GM23338 (cell line): Measurements from ENCODE around the gene PRR14L. TPM values are rescaled to one million over a fixed set of nuclear protein-coding genes. Genes with fewer than 3 reads are reported as not detected.
A peak's percentile ranks its signal among the peaks of the same experiment; 100 is the strongest.

Source experiments
- ATAC-seq: fragments of 200-7000 bp; cut with Tn5 transposase; 3 replicates; pipeline ENCODE4 v1.9.1; 2020
- DNase-seq: peaks from one replicate; pipeline ENCODE4 v3.0.0-alpha.2; 2015; ENCODE audit warnings: low spot score
- H2AFZ ChIP-seq: fragments of 200-600 bp; sonication (generic); 2 replicates; pipeline ENCODE4 v1.8.0; 2016; ENCODE audit warnings: antibody characterized with exemption, mild to moderate bottlenecking, moderate library complexity
- H3F3A ChIP-seq: fragments of 200-600 bp; sonication (generic); replicated peaks from 2 replicates; pipeline ENCODE4 v1.8.0; 2017; ENCODE audit warnings: antibody characterized with exemption, mixed run types, low read depth
- H3K27ac ChIP-seq: fragments of 200-600 bp; sonication (generic); 2 replicates; pipeline ENCODE4 v1.6.1; 2016; ENCODE audit warnings: low read depth
- H3K27me3 ChIP-seq: fragments of 200-600 bp; sonication (generic); 2 replicates; pipeline ENCODE4 v1.8.0; 2016; ENCODE audit warnings: mild to moderate bottlenecking, mixed run types, moderate library complexity; ENCODE audit not compliant: insufficient read depth
- H3K36me3 ChIP-seq: fragments of 200-600 bp; sonication (generic); 2 replicates; pipeline ENCODE4 v1.8.0; 2016; ENCODE audit warnings: mild to moderate bottlenecking; ENCODE audit not compliant: insufficient read depth
- H3K4me1 ChIP-seq: fragments of 200-600 bp; sonication (generic); 2 replicates; pipeline ENCODE4 v1.8.0; 2016; ENCODE audit warnings: mild to moderate bottlenecking, moderate library complexity; ENCODE audit not compliant: insufficient read depth
- H3K4me2 ChIP-seq: fragments of 200-600 bp; sonication (generic); 2 replicates; pipeline ENCODE4 v1.7.1; 2017; ENCODE audit warnings: mixed run types
- H3K4me3 ChIP-seq: fragments of 200-600 bp; sonication (generic); 2 replicates; pipeline ENCODE4 v1.6.1; 2016; ENCODE audit warnings: mixed run types
- H3K79me2 ChIP-seq: fragments of 200-600 bp; sonication (generic); replicated peaks from 2 replicates; pipeline ENCODE4 v1.8.0; 2017; ENCODE audit warnings: mild to moderate bottlenecking; ENCODE audit not compliant: insufficient read depth
- H3K9me2 ChIP-seq: fragments of 200-600 bp; sonication (generic); 2 replicates; pipeline ENCODE4 v1.8.0; 2017; ENCODE audit not compliant: insufficient read depth
- H4K20me1 ChIP-seq: fragments of 200-600 bp; sonication (generic); replicated peaks from 2 replicates; pipeline ENCODE4 v1.8.0; 2017; ENCODE audit warnings: mild to moderate bottlenecking; ENCODE audit not compliant: insufficient read depth
- H3K27ac Mint-ChIP-seq: 2 replicates; pipeline ENCODE4 v1.8.0; 2020; ENCODE audit warnings: inconsistent platforms, mild to moderate bottlenecking, moderate library complexity, mixed read lengths
- H3K27me3 Mint-ChIP-seq: 3 replicates; pipeline ENCODE4 v1.8.0; 2022; ENCODE audit warnings: low read depth, mild to moderate bottlenecking, moderate library complexity, mixed read lengths, inconsistent platforms; ENCODE audit not compliant: insufficient read depth, poor library complexity
- H3K36me3 Mint-ChIP-seq: 3 replicates; pipeline ENCODE4 v1.8.0; 2021; ENCODE audit warnings: low read depth, mild to moderate bottlenecking, inconsistent platforms, moderate library complexity, mixed read lengths
- H3K4me1 Mint-ChIP-seq: 3 replicates; pipeline ENCODE4 v1.8.0; 2020; ENCODE audit warnings: mild to moderate bottlenecking, inconsistent platforms, mixed read lengths
- H3K4me3 Mint-ChIP-seq: 3 replicates; pipeline ENCODE4 v1.8.0; 2021; ENCODE audit warnings: moderate library complexity, mild to moderate bottlenecking, inconsistent platforms, mixed read lengths
- H3K9me3 Mint-ChIP-seq: 3 replicates; pipeline ENCODE4 v1.8.0; 2020; ENCODE audit warnings: moderate library complexity, mild to moderate bottlenecking, inconsistent platforms, mixed read lengths
- CREB1 ChIP-seq: fragments of 250-450 bp; sonication (Bioruptor Pico); IDR thresholded peaks from 2 replicates; pipeline ENCODE4 v1.5.0; 2020; ENCODE audit warnings: low read depth, mild to moderate bottlenecking, moderate library complexity
- EZH2 ChIP-seq: fragments of 200-600 bp; sonication (generic); IDR thresholded peaks from one replicate; pipeline ENCODE4 v1.8.0; 2017; ENCODE audit warnings: antibody characterized with exemption, mild to moderate bottlenecking, low read depth; ENCODE audit not compliant: unreplicated experiment
- EZH2phosphoT487 ChIP-seq: fragments of 200-600 bp; sonication (generic); IDR thresholded peaks from one replicate; pipeline ENCODE4 v1.8.1; 2018; ENCODE audit warnings: antibody characterized with exemption; ENCODE audit not compliant: unreplicated experiment
- JUNB ChIP-seq: IDR thresholded peaks from one replicate; pipeline ENCODE4 v1.6.1; 2016; ENCODE audit warnings: antibody characterized with exemption; ENCODE audit not compliant: unreplicated experiment
- NANOG ChIP-seq: IDR thresholded peaks from 2 replicates; pipeline ENCODE4 v1.6.1; 2016; ENCODE audit warnings: antibody characterized with exemption, borderline replicate concordance
- POLR2AphosphoS5 ChIP-seq: IDR thresholded peaks from 2 replicates; pipeline ENCODE4 v1.6.1; 2016; ENCODE audit warnings: antibody characterized with exemption, low read depth
- STAT1 ChIP-seq: IDR thresholded peaks from one replicate; pipeline ENCODE4 v1.6.1; 2016; ENCODE audit warnings: antibody characterized with exemption; ENCODE audit not compliant: unreplicated experiment
- ZNF114 ChIP-seq: fragments of 250-450 bp; sonication (Bioruptor Pico); IDR thresholded peaks from 2 replicates; pipeline ENCODE4 v1.5.0; 2020; ENCODE audit warnings: mild to moderate bottlenecking, moderate library complexity
- ZNF331 ChIP-seq: fragments of 250-450 bp; sonication (Bioruptor Pico); IDR thresholded peaks from 2 replicates; pipeline ENCODE4 v1.5.0; 2020; ENCODE audit warnings: low read depth, mild to moderate bottlenecking, moderate library complexity
- polyA plus RNA-seq: library from polyadenylated mRNA; unstranded; fragments of >200 nt; fragmentation: Nextera tagmentation; extraction: Ambion mirVana; gene quantifications from 2 replicates; pipeline ENCODE4 v1.2.1, GENCODE V29; 2016
- total RNA-seq: library from RNA; depleted of rRNA; stranded (reverse); fragments of >200 nt; shearing (Covaris generic); gene quantifications from 2 replicates; pipeline ENCODE4 v1.2.3, GENCODE V29; 2014
- TF ChIP-seq, protein P1 (sequence below): fragments of 250-450 bp; sonication (Bioruptor Pico); IDR thresholded peaks from 2 replicates; pipeline ENCODE4 v1.5.0; 2020; ENCODE audit warnings: mild to moderate bottlenecking, moderate library complexity
- TF ChIP-seq, protein P2 (sequence below): IDR thresholded peaks from one replicate; pipeline ENCODE4 v1.6.1; 2018; ENCODE audit warnings: antibody characterized with exemption; ENCODE audit not compliant: unreplicated experiment
- TF ChIP-seq, protein P3 (sequence below): IDR thresholded peaks from 2 replicates; pipeline ENCODE4 v1.6.1; 2016; ENCODE audit warnings: antibody characterized with exemption
- TF ChIP-seq, protein P4 (sequence below), 2 experiments: fragments of 200-600 bp in 1 of 2; sonication (generic) in 1 of 2; conservative IDR thresholded peaks; 2 replicates each; pipeline versions ENCODE4 v1.5.1 to v1.6.1; 2016 to 2017; ENCODE audit warnings: antibody characterized with exemption in 2 of 2, low read depth in 2 of 2, mild to moderate bottlenecking in 2 of 2, moderate library complexity in 1 of 2

Gene PRR14L
- total and polyA plus RNA-seq, 2 experiments from 2014 or later, result 46.3 to 54.0 TPM

DNA sequence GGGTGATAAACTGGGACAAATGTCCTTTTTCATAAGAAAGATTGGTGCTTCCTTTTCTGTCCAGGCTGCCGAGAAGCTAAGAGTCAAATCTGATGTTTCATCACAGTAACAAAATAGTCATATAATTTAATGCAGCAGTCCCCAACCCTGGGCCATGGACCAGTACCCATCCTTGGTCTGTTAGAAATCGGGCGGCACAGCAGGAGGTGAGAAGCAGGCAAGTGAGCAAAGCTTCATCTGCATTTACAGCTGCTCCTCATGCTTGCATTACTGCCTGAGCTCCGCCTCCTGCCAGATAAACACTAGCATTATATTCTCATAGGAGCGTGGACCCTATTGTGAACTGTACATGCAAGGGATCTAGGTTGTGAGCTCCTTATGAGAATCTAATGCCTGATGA is 26.2 kb downstream of the PRR14L start (continued):
- TF ChIP-seq, protein P1, sequence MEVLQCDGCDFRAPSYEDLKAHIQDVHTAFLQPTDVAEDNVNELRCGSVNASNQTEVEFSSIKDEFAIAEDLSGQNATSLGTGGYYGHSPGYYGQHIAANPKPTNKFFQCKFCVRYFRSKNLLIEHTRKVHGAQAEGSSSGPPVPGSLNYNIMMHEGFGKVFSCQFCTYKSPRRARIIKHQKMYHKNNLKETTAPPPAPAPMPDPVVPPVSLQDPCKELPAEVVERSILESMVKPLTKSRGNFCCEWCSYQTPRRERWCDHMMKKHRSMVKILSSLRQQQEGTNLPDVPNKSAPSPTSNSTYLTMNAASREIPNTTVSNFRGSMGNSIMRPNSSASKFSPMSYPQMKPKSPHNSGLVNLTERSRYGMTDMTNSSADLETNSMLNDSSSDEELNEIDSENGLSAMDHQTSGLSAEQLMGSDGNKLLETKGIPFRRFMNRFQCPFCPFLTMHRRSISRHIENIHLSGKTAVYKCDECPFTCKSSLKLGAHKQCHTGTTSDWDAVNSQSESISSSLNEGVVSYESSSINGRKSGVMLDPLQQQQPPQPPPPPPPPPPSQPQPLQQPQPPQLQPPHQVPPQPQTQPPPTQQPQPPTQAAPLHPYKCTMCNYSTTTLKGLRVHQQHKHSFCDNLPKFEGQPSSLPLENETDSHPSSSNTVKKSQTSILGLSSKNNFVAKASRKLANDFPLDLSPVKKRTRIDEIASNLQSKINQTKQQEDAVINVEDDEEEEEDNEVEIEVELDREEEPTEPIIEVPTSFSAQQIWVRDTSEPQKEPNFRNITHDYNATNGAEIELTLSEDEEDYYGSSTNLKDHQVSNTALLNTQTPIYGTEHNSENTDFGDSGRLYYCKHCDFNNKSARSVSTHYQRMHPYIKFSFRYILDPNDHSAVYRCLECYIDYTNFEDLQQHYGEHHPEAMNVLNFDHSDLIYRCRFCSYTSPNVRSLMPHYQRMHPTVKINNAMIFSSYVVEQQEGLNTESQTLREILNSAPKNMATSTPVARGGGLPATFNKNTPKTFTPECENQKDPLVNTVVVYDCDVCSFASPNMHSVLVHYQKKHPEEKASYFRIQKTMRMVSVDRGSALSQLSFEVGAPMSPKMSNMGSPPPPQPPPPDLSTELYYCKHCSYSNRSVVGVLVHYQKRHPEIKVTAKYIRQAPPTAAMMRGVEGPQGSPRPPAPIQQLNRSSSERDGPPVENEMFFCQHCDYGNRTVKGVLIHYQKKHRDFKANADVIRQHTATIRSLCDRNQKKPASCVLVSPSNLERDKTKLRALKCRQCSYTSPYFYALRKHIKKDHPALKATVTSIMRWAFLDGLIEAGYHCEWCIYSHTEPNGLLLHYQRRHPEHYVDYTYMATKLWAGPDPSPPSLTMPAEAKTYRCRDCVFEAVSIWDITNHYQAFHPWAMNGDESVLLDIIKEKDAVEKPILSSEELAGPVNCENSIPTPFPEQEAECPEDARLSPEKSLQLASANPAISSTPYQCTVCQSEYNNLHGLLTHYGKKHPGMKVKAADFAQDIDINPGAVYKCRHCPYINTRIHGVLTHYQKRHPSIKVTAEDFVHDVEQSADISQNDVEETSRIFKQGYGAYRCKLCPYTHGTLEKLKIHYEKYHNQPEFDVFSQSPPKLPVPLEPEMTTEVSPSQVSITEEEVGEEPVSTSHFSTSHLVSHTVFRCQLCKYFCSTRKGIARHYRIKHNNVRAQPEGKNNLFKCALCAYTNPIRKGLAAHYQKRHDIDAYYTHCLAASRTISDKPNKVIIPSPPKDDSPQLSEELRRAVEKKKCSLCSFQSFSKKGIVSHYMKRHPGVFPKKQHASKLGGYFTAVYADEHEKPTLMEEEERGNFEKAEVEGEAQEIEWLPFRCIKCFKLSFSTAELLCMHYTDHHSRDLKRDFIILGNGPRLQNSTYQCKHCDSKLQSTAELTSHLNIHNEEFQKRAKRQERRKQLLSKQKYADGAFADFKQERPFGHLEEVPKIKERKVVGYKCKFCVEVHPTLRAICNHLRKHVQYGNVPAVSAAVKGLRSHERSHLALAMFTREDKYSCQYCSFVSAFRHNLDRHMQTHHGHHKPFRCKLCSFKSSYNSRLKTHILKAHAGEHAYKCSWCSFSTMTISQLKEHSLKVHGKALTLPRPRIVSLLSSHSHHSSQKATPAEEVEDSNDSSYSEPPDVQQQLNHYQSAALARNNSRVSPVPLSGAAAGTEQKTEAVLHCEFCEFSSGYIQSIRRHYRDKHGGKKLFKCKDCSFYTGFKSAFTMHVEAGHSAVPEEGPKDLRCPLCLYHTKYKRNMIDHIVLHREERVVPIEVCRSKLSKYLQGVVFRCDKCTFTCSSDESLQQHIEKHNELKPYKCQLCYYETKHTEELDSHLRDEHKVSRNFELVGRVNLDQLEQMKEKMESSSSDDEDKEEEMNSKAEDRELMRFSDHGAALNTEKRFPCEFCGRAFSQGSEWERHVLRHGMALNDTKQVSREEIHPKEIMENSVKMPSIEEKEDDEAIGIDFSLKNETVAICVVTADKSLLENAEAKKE (CRISPR knock-in tag), result no peak
- TF ChIP-seq ZNF114 (CRISPR knock-in tag) (no peak), EZH2phosphoT487 (no peak)

DNA sequence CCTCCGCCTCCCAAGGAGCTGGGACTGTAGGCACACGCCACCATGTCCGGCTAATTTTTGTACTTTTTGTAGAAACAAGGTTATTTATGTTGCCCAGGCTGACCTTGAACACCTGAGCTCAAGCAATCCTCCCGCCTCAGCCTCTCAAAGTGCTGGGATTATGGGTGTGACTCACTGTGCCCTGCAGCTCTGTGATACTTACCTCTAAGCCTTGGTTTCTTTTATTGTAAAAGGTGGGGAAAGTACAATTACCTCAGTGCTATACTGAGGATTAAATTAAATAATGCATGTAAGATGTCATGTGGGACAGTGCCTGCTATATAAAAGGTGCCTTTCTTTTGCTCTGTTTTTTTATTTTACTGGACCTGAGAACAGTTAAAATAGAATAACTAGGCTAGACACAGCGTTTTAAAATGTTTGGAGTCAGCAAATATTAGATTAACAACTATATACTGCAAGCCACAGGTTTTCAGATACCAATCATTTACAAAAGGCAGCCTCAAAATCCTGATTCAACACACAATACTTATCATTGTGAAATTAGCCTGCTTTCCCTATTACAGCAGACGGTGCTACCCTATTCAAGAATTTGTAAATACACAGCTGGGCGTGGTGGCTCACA is 30.0 kb downstream of the PRR14L start:
- no peaks in the 10 kb centered on the region; the same call in 1 of the 2 replicates for H3F3A ChIP-seq
- no peak for ATAC-seq
- peaks cover 40% of the 10 kb centered on the region for H3K36me3 ChIP-seq
- no peaks in the 10 kb centered on the region for H3K4me1 Mint-ChIP-seq
- no peak overlapping the region for H3K4me3 Mint-ChIP-seq
- peaks cover 14% of the 10 kb centered on the region for H4K20me1 ChIP-seq
- no peaks in the 10 kb centered on the region for H3K9me3 Mint-ChIP-seq
- no peak overlapping the region for H3K4me3 ChIP-seq
- peaks cover 75% of the 10 kb centered on the region for H3K36me3 Mint-ChIP-seq
- no peak overlapping the region for H3K4me2 ChIP-seq
- no peaks in the 10 kb centered on the region for H3K9me2 ChIP-seq
- H3K27ac Mint-ChIP-seq, result no peak overlapping the region
- H3K79me2 ChIP-seq, result peaks cover 11% of the 10 kb centered on the region; the same call in 1 of the 2 replicates
- no peak overlapping the region for H2AFZ ChIP-seq
- H3K27me3 ChIP-seq, result no peaks in the 10 kb centered on the region
- DNase-seq, result no peak
- 0 out of 2 replicates have a peak overlapping the region, but pooled peaks have one; percentile 12 for H3K27ac ChIP-seq
- peaks cover 5% of the 10 kb centered on the region for H3K27me3 Mint-ChIP-seq
- no peaks in the 10 kb centered on the region for H3K4me1 ChIP-seq
- TF ChIP-seq CREB1 (CRISPR knock-in tag), result no peak
- TF ChIP-seq EZH2phosphoT487, result no peak
- TF ChIP-seq, protein P2, sequence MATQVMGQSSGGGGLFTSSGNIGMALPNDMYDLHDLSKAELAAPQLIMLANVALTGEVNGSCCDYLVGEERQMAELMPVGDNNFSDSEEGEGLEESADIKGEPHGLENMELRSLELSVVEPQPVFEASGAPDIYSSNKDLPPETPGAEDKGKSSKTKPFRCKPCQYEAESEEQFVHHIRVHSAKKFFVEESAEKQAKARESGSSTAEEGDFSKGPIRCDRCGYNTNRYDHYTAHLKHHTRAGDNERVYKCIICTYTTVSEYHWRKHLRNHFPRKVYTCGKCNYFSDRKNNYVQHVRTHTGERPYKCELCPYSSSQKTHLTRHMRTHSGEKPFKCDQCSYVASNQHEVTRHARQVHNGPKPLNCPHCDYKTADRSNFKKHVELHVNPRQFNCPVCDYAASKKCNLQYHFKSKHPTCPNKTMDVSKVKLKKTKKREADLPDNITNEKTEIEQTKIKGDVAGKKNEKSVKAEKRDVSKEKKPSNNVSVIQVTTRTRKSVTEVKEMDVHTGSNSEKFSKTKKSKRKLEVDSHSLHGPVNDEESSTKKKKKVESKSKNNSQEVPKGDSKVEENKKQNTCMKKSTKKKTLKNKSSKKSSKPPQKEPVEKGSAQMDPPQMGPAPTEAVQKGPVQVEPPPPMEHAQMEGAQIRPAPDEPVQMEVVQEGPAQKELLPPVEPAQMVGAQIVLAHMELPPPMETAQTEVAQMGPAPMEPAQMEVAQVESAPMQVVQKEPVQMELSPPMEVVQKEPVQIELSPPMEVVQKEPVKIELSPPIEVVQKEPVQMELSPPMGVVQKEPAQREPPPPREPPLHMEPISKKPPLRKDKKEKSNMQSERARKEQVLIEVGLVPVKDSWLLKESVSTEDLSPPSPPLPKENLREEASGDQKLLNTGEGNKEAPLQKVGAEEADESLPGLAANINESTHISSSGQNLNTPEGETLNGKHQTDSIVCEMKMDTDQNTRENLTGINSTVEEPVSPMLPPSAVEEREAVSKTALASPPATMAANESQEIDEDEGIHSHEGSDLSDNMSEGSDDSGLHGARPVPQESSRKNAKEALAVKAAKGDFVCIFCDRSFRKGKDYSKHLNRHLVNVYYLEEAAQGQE, result no peak
- TF ChIP-seq STAT1, result no peak
- TF ChIP-seq NANOG, result no peak
- TF ChIP-seq JUNB, result no peak
- TF ChIP-seq ZNF114 (CRISPR knock-in tag), result no peak
- TF ChIP-seq EZH2, result no peak
- TF ChIP-seq, protein P3, sequence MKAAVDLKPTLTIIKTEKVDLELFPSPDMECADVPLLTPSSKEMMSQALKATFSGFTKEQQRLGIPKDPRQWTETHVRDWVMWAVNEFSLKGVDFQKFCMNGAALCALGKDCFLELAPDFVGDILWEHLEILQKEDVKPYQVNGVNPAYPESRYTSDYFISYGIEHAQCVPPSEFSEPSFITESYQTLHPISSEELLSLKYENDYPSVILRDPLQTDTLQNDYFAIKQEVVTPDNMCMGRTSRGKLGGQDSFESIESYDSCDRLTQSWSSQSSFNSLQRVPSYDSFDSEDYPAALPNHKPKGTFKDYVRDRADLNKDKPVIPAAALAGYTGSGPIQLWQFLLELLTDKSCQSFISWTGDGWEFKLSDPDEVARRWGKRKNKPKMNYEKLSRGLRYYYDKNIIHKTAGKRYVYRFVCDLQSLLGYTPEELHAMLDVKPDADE, result no peak
- TF ChIP-seq, protein P4, sequence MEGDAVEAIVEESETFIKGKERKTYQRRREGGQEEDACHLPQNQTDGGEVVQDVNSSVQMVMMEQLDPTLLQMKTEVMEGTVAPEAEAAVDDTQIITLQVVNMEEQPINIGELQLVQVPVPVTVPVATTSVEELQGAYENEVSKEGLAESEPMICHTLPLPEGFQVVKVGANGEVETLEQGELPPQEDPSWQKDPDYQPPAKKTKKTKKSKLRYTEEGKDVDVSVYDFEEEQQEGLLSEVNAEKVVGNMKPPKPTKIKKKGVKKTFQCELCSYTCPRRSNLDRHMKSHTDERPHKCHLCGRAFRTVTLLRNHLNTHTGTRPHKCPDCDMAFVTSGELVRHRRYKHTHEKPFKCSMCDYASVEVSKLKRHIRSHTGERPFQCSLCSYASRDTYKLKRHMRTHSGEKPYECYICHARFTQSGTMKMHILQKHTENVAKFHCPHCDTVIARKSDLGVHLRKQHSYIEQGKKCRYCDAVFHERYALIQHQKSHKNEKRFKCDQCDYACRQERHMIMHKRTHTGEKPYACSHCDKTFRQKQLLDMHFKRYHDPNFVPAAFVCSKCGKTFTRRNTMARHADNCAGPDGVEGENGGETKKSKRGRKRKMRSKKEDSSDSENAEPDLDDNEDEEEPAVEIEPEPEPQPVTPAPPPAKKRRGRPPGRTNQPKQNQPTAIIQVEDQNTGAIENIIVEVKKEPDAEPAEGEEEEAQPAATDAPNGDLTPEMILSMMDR (conservative IDR thresholded peaks at IDR 0.05; ENCODE audit: low read depth in 2 of 2), result no peak
- TF ChIP-seq POLR2AphosphoS5, result no peak
- no peak for TF ChIP-seq ZNF331 (CRISPR knock-in tag)
